Measurements from ENCODE around the gene ENPP4.

- TF ChIP-seq CTCF (conservative IDR thresholded peaks at IDR 0.05; ENCODE audit: low read length) (no peak), EZH2phosphoT487 (IDR thresholded peaks at IDR 0.05; ENCODE audit: borderline replicate concordance, low read depth, low read length) (no peak)
Measured at GRCh38 chr6:46103441-46104115, 26.2 kb upstream of the ENPP4 start.
